Stimulated activated CD4-positive, alpha-beta T cell treated with anti-CD3 and anti-CD28 coated beads, Interleukin-4, amount 100 ng/mL, for 4 hours (primary cell): Measurements from ENCODE around the gene PLEKHB2.
"Not testable (repeated sequence)": the region's sequence is repeated elsewhere in the genome, so short reads cannot be mapped to it uniquely, and the experiment has no call there.

Experiments
- DNase-seq, 2 experiments: peaks; one replicate each; pipeline ENCODE4 v3.0.0-alpha.2; 2020

Gene PLEKHB2

GRCh38 chr2:131094463-131095281, 10.5 kb upstream of the PLEKHB2 start:
- no peak for DNase-seq

- no peak for DNase-seq
These were observed 2.0 kb upstream of the PLEKHB2 start for GRCh38 chr2:131103165-131103564.

- DNase-seq: peak; percentile 23 to 62
These were observed 515 bp upstream of the PLEKHB2 start for GRCh38 chr2:131104487-131105155.

- DNase-seq: peak; percentile 41 to 59
These were observed 1.0 kb downstream of the PLEKHB2 start for GRCh38 chr2:131105950-131106801.

- DNase-seq: no peak
These were observed 7.4 kb downstream of the PLEKHB2 start for GRCh38 chr2:131112529-131112928.

- DNase-seq: no peak
These were observed 8.6 kb downstream of the PLEKHB2 start for GRCh38 chr2:131113566-131114227.

GRCh38 chr2:131114950-131115349, 9.8 kb downstream of the PLEKHB2 start:
- DNase-seq: not testable (repeated sequence)

- no peak for DNase-seq
These were observed 10.6 kb downstream of the PLEKHB2 start for GRCh38 chr2:131115752-131116151.

GRCh38 chr2:131120815-131121317, 15.7 kb downstream of the PLEKHB2 start:
- no peak for DNase-seq

- no peak for DNase-seq
These were observed 16.3 kb downstream of the PLEKHB2 start for GRCh38 chr2:131121464-131121863.

GRCh38 chr2:131122496-131122895, 17.4 kb downstream of the PLEKHB2 start:
- DNase-seq: no peak

- no peak for DNase-seq
These were observed 18.1 kb downstream of the PLEKHB2 start for GRCh38 chr2:131123192-131123591.

- DNase-seq: no peak
These were observed 20.1 kb downstream of the PLEKHB2 start for GRCh38 chr2:131125195-131125757.

- DNase-seq: no peak
These were observed 21.3 kb downstream of the PLEKHB2 start for GRCh38 chr2:131126436-131126835.

- no peak for DNase-seq
These were observed 21.9 kb downstream of the PLEKHB2 start for GRCh38 chr2:131127076-131127475.

- no peak for DNase-seq
These were observed 22.8 kb downstream of the PLEKHB2 start for GRCh38 chr2:131127981-131128380.

- no peak for DNase-seq
These were observed 25.1 kb downstream of the PLEKHB2 start for GRCh38 chr2:131130298-131130596.

GRCh38 chr2:131132729-131133128, 27.6 kb downstream of the PLEKHB2 start:
- no peak for DNase-seq

GRCh38 chr2:131140581-131140980, 35.4 kb downstream of the PLEKHB2 start:
- DNase-seq: no peak

GRCh38 chr2:131142849-131143248, 37.7 kb downstream of the PLEKHB2 start:
- no peak for DNase-seq

- no peak for DNase-seq
These were observed 38.7 kb downstream of the PLEKHB2 start for GRCh38 chr2:131143803-131144202.

GRCh38 chr2:131145040-131145439, 39.9 kb downstream of the PLEKHB2 start:
- DNase-seq: no peak
